Measurements from ENCODE around the gene CXCR2. TPM values are rescaled to one million over a fixed set of nuclear protein-coding genes. Genes with fewer than 3 reads are reported as not detected.
"Not testable (repeated sequence)": the region's sequence is repeated elsewhere in the genome, so short reads cannot be mapped to it uniquely, and the experiment has no call there.

Gene CXCR2
- total and polyA plus RNA-seq, 8 donors: 0.23 to 22.0 (median 0.27) TPM

DNA sequence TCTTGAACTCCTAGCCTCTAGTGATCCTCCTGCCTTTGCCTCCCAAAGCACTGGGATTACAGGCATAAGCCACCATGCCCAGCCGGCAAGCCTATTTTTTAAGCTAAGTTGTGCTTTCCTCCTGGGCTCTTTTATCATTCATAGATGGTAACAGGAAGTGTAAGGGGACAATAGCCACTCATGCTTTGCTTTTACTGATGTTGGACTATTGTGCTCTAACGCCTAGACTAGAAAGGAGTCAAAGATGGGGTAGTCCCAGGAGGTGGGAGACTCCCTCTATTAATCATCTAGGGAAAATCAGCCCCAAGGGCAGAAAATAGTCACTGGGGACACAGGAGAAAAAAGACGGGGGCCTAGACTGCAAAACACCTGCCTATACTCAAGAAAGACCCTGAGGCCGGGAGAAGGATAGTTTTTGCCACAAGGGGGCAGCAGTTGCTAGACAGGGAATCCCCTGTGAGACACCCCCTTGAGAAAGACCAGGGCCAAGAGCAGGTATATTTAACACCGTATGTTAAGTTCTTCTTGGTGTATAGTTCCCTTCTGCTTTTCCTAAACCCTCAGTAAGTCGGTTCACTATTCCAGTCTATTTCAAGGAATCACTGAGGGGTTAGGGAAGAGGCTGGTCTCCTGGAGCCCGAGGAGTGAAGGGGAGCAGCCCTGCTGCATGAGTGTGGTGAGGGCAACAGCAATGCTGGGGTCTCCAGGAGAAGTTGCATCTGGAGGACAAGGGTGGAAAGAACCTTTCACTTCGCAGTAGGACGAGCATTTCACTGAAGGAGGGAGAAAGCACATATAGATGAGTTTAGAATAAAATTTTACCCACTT is 43.0 kb downstream of the CXCR2 start:
- intact Hi-C loops (cut with DNase I): no loop called here
- Histone ChIP-seq H3K9me3 (no peaks in the 10 kb centered on the region), H3K4me1 (peaks cover 0 to 23% of the 10 kb centered on the region in 2 donors), H3K36me3 (peaks cover 0 to 7% of the 10 kb centered on the region in 2 donors), H3K4me3 (no peak overlapping the region), H3K27me3 (no peaks in the 10 kb centered on the region), H3K27ac (no peak overlapping the region)
- TF ChIP-seq, protein P1, sequence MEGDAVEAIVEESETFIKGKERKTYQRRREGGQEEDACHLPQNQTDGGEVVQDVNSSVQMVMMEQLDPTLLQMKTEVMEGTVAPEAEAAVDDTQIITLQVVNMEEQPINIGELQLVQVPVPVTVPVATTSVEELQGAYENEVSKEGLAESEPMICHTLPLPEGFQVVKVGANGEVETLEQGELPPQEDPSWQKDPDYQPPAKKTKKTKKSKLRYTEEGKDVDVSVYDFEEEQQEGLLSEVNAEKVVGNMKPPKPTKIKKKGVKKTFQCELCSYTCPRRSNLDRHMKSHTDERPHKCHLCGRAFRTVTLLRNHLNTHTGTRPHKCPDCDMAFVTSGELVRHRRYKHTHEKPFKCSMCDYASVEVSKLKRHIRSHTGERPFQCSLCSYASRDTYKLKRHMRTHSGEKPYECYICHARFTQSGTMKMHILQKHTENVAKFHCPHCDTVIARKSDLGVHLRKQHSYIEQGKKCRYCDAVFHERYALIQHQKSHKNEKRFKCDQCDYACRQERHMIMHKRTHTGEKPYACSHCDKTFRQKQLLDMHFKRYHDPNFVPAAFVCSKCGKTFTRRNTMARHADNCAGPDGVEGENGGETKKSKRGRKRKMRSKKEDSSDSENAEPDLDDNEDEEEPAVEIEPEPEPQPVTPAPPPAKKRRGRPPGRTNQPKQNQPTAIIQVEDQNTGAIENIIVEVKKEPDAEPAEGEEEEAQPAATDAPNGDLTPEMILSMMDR (IDR thresholded peaks at IDR 0.05): peak; percentile 58 to 78
- peak in 2 of 4 donors; percentile 4 to 41 for DNase-seq
- ATAC-seq: peak; percentile 73

DNA sequence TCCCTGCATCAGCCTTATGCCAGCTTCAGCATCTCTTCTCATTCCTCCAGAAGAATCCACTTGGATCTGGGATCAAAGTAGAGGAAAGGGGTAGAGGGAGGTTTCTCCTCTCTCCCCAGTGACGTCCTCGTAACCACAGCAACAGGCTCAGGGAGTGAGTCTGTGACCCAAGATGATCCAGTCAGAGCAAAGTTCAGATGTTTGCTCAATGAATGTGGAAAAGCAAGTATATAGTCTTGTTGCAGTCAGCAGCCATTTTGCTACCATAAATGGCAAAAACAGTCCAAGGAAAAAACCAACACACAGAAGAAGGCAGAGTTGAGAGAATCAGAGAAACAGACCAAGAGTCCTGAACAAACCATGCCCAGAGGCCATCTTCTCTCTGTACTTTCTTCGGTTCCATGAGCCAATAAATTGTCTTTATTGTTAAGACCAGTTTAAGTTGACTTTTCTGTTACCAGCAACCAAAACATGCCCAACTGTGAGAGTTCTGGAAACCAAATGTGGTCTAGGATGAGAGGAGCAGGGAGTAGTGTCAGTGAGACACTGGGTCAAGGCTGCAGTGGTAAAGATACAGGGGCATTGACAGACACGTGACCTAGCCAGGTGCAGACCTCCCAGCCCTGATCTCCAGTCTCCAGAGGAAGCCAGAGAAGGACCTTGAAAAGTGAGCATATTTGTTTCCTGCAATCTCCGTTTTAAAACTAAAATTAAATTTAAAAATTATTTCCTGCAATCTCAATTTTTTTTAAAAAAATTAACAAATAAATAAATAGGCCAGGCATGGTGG is 44.1 kb downstream of the CXCR2 start:
- no peak for ATAC-seq
- no peaks in the 10 kb centered on the region for H3K36me3 ChIP-seq
- no peaks in the 10 kb centered on the region for H3K27me3 ChIP-seq
- H3K4me1 ChIP-seq: peaks cover 0 to 22% of the 10 kb centered on the region in 2 donors
- no peaks in the 10 kb centered on the region for H3K9me3 ChIP-seq
- intact Hi-C loops (cut with DNase I): no loop called here
- DNase-seq: no peak
- TF ChIP-seq, protein P1 (IDR thresholded peaks at IDR 0.05): no peak
- H3K27ac ChIP-seq: no peak overlapping the region
- no peak overlapping the region for H3K4me3 ChIP-seq

DNA sequence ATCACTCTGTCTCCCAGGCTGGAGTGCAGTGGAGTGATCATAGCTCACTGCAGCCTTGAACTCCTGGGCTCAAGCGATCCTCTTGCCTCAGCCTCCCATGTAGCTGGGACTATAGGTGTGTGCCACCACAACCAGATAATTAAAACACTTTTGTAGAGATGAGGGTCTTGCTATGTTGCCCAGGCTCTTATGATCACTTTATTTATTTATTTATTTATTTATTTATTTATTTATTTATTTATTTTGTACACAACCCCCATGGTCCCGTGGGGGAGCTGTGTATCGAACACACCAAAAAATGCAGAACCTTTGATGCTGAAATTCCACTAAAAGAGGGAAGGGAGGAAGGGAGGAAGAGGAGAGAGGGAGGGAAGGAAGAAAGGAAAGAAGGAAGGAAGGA is 45.9 kb downstream of the CXCR2 start:
- DNase-seq; H3K9me3 ChIP-seq; ATAC-seq; H3K27ac ChIP-seq; H3K4me3 ChIP-seq; H3K36me3 ChIP-seq; intact Hi-C loops (cut with DNase I); H3K27me3 ChIP-seq: not testable (repeated sequence)
- H3K4me1 ChIP-seq: peaks cover 0 to 18% of the 10 kb centered on the region in 2 donors

DNA sequence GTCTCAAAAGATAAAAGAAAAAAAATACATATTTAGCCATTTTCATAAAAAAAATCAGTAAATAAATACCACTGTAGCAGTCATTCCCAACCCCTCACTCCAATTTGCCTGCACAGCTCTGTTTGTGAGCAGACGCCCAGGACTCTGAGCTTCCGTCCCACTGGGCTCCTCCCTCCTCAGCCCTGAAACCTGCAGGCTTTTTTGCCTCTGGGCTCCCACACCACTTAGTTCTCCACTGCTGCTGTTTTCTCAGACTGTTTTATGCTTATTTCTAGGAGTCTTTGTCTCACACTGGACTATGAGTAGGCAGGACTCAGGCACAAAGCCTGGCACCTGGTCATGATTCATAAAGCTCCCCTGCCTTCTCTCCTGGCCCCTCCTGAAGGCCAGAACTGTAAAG is 47.0 kb downstream of the CXCR2 start:
- no peaks in the 10 kb centered on the region for H3K9me3 ChIP-seq
- TF ChIP-seq, protein P1 (IDR thresholded peaks at IDR 0.05): no peak
- ATAC-seq (no peak), DNase-seq (no peak)
- H3K4me1 ChIP-seq: peaks cover 0 to 12% of the 10 kb centered on the region in 2 donors
- no peaks in the 10 kb centered on the region for H3K27me3 ChIP-seq
- intact Hi-C loops (cut with DNase I): no loop called here
- H3K36me3 ChIP-seq: no peaks in the 10 kb centered on the region
- H3K27ac ChIP-seq: no peak overlapping the region
- H3K4me3 ChIP-seq: no peak overlapping the region

DNA sequence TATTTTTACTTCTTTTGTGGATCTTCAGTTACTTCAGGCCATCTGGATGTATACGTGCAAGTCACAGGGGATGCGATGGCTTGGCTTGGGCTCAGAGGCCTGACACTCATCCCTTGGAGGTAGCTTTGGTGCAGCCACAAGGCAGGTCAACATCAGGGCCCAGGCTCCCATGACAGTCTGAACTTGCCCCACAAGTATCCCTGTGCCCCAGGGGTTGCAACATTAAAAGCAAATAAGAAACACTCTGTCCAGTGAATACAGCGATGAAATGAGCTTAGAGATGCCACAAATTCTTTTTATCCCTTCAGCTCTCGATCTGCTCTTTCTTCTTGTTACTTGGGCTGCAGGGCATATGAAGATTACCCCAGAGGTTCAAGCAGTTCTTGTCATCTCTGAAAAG is 54.0 kb downstream of the CXCR2 start:
- intact Hi-C loops (cut with DNase I): loop anchor here in 1 of 2 donors (5.0 kb wide), 1 partner anchor 83 kb away; the partner anchor contains the start of gene GPBAR1
- Histone ChIP-seq H3K27ac (no peak overlapping the region), H3K4me3 (no peak overlapping the region), H3K36me3 (no peaks in the 10 kb centered on the region), H3K4me1 (no peaks in the 10 kb centered on the region), H3K27me3 (no peaks in the 10 kb centered on the region), H3K9me3 (no peaks in the 10 kb centered on the region)
- DNase-seq: no peak
- TF ChIP-seq, protein P1 (IDR thresholded peaks at IDR 0.05): no peak
- ATAC-seq: peak; percentile 70

All from left lung (tissue), 10 donors.